GM18867 (cell line): ENCODE data around the gene MMADHC.

Experiments
- ATAC-seq: cut with Tn5 transposase; IDR thresholded peaks from one replicate; pipeline ENCODE4 v1.9.1; 2021; ENCODE audit warnings: mild to moderate bottlenecking, moderate library complexity; ENCODE audit not compliant: unreplicated experiment

MMADHC gene

DNA sequence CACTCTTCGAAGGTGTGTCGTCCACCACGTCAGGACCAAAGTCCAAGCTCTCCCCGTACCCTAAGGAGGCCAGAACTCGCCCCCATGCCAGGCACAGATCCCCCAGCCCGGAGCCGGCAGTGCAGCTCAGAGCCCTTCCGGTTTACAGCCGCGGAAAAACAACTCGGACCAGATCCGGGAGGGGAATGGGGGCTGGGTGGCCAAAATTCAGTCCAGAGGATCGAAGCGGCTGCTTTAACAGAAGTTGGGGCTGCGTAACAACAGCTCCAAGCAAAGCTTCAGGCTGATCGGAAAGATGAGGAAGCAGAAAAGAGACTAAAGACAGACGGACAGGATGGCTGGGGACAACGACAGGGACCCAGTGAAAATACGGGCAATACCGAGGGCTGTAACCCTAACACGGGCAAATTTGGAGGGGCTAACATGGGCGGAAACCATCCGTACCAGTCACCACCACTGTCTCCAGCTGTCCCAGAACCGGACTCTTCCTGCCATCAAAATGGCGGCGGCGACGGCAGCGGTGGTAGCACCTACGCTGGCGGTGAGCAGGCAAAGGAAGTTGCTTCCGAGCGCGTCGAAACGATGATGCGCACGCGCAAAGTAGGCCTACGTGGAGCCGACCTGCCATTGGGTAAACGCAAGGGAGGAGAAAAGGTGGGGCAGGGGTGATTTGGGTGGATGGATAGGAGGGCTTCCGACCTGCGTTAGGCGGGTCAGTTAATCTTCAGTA lies at the start of gene MMADHC:
TSS of gene MMADHC (minus strand) at position 556 of the 730 bp plus-strand sequence. CDS start 678 bp downstream, outside the sequence.
- ATAC-seq, result peak; percentile 99

- no peak for ATAC-seq
Observed at GRCh38 chr2:149634103-149634502, 46.5 kb upstream of the MMADHC start.

DNA sequence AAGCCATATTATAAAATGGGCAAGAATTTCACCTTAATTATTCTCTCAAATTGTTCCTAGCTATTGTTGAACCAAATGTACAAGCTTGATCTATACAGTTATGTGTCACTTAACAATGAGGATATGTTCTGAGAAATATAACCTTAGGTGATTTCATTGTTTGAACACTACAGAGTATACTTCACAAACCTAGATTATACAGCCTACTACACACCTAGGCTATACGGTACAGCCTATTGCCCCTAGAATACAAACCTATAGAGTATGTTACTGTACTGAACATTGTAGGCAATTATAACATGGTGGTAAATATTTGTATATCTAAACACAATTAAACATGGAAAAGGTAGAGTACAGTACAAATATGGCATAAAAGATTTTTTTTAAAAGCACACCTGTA lies 42.9 kb upstream of the MMADHC start:
- ATAC-seq, result no peak

GRCh38 chr2:149629026-149629425 lies 41.5 kb upstream of the MMADHC start:
- ATAC-seq, result no peak

- ATAC-seq, result no peak
Observed at GRCh38 chr2:149627111-149627801, 39.7 kb upstream of the MMADHC start.

- no peak for ATAC-seq
Observed at GRCh38 chr2:149625671-149626070, 38.1 kb upstream of the MMADHC start.

DNA sequence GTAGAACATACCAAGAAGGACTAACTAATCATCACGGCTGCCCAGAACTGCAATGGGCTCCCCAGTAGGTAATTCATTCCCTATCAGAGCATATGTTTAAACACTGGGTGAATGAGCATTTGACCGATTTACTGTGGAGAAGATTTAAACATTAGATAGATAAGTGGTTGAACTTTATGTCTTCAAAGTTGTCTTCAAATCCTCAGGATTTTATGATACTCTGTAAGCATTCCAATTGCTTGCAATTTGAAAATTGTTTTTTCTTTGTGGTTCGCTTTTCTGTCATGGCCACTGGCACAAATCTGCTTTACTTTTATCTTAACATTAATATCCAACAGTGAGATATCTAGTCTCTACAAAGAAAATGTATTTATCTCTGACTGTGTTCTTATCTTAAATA lies 37.7 kb upstream of the MMADHC start:
- no peak for ATAC-seq

- no peak for ATAC-seq
Observed at GRCh38 chr2:149622343-149622742, 34.8 kb upstream of the MMADHC start.

GRCh38 chr2:149617476-149617875 lies 29.9 kb upstream of the MMADHC start:
- no peak for ATAC-seq

DNA sequence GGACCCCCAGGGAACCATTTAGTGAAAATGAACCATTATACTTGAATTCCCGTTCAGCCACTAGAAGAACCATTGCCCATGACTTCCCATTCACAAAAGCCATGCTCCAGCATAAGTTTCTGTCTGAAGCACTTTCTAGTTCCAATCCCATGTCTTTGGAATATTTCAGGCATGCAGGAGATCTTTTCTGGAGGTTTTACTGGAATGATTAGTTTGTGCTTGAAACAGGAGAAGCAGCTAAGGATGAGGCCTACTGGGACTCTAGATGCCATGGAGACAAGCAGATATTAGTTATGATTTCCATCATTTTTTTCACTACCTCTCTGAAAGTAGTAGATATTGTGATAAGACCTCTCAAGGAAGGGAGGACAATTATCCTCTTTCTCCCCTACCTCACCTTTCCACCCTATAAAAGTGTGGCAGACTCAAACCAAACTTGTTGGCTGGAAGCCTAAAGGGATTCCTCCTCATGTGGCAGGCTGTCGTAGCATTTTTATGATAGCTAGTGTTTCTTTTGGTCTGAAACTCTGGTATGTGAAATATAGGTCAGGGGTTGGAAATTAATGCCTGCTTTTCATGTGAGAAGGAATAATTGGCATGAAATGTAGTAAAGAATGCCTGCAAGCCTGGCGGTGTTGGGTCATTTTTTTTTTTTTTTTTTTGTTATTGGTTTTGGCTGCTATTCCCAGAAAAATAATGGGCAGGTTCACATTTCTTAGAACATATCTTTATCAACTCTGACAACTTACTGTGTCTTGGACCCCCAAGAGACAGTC lies 29.3 kb upstream of the MMADHC start:
- no peak for ATAC-seq

DNA sequence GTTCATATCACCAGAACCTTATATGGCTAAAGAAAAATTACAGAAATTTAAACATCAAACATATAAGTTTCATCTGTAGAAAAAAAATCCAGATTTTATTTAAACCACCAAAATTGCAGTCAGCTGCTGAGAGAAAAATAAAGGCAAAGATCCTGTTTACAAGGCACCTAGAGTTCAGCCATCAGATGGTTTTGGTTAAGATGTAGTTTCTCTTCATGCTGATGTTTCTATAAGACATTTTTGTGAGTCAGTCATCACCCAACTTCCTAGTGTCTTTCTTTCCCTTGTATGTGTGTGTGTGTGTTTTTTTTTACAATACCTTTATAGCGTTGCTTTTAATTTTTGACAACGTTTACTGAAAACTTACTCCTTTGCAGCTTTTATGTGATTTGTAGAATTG lies 26.1 kb upstream of the MMADHC start:
- ATAC-seq, result no peak

DNA sequence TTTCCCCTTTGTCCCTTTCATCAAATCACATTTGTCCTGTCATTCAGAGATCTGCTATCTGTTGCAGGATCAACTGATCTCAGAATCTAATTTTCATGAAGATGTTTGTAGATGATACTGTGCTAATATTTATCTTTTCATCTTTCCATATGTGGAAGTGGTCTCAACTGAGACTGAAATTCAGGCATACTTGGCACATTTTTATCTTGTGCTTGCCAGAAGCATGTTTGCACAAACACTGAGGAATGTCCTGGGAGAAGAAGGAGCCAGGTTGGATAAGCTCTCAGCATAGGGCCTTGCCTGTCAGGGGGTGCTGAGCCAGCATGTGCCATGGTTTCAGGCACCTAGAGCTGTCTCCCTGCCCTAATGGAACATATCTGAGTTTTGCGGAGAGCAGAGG lies 24.5 kb upstream of the MMADHC start:
- ATAC-seq, result no peak

- ATAC-seq, result no peak
Observed at GRCh38 chr2:149611100-149611820, 23.7 kb upstream of the MMADHC start.

DNA sequence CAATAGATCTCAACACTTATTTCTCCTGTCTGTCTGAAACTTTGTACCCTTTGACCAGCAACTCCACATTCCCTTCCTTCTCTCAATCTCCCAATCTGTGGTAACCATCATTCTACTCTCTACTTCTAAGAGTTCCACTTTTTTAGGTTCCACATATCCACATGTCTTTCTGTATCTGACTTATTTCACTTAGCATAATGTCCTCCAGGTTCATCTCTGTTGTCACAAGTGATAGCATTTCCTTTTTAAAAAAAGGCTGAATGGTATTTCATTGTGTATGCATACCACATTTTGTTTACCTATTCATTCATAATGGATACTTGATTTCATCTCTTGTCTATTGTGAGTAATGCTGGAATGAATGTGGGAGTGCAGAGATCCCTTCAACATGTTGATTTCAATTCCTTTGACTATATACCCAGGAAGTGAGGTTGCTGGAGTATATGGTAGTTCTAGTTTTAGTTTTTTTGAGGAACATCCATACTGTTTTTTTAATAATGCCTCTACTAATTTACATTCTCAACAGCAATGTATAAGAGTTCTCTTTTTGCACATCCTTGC lies 18.8 kb upstream of the MMADHC start:
- ATAC-seq, result no peak

DNA sequence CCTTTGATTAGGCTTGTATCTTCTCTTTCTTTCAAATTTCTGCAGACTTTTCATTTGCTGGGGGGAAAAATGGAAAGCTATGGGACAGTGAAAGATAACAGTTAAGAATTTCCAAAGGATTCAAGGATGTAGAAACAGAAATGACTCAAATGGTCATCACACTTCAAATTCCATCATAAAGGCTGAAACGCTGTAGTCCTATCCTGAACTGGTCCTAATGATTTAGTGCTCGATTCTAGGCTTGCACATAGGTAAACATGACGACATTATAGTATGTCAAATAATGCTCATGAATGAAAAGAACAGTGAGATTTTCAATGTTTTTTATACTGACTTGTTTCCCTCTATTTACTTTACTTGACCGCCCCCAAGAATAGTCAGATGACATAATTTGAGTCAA lies 15.7 kb upstream of the MMADHC start:
- ATAC-seq, result no peak

GRCh38 chr2:149601141-149601796 lies 13.7 kb upstream of the MMADHC start:
- ATAC-seq, result no peak

DNA sequence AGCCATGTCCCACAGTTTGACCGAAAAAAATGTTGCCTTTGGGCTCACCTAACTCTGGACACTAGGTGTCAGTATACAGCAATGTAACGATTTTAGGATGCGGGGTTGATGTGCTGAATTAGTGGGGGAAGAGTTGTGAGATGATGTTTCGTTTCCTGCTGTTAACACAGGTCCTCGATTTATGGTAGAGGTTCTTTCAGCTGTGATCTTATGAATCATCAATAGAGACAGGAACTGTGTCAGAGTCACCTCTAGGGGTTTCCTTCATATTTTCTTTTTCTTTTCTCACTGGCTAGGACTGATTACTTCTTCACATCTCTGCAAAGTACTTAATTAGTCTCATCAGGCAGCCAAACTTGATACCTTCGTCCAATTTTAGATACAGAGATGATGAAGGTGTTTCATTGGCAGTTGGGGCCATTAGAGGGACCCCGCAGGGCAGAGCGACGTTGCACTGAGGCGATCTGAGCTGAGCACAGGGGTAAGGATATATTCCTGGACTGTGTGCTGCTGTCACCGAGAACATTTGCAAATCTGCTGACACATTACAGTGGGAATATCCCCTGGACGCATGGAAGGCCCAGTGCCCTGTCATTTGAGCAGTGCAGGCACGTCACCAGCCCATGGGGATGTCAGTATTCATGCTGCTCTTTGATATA lies 10.2 kb upstream of the MMADHC start:
- peak; percentile 98 for ATAC-seq

GRCh38 chr2:149597050-149597667 lies 9.6 kb upstream of the MMADHC start:
- ATAC-seq, result peak; percentile 13

GRCh38 chr2:149596471-149596870 lies 8.9 kb upstream of the MMADHC start:
- ATAC-seq, result no peak
